ENCODE measurements around the gene PAPOLG. TPM values are rescaled to one million over a fixed set of nuclear protein-coding genes. Genes with fewer than 3 reads are reported as not detected.

PAPOLG gene
- total and polyA plus RNA-seq, 2 donors (not counting 3 experiments of a cell fraction or from before 2014, with no cell fraction given), result 4.2 to 14.9 TPM

- Histone ChIP-seq H3K4me1 (ENCODE audit: control insufficient read depth, extremely low read depth, insufficient read depth, low read length) (no peaks in the 10 kb centered on the region), H3K4me3 (replicated peaks in 1 of 3; ENCODE audit: insufficient read depth in 1 of 3, low read depth in 1 of 3, low read length in 3 of 3) (no peak overlapping the region), H3K79me2 (ENCODE audit: control insufficient read depth, insufficient read depth, low read length) (peaks cover 5% of the 10 kb centered on the region), H3K27me3 (ENCODE audit: control insufficient read depth in 2 of 2, insufficient read depth in 2 of 2, low read length in 2 of 2) (no peaks in the 10 kb centered on the region), H3K9ac (replicated peaks; ENCODE audit: extremely low read depth, insufficient read depth, low read length) (no peak overlapping the region), H3K9me1 (replicated peaks; ENCODE audit: control insufficient read depth, extremely low read depth, insufficient read depth, low read length) (no peaks in the 10 kb centered on the region), H3K36me3 (ENCODE audit: control insufficient read depth in 2 of 2, extremely low read depth in 1 of 2, insufficient read depth in 2 of 2, low read length in 2 of 2) (peaks cover 5 to 23% of the 10 kb centered on the region in 2 experiments), H3K9me3 (replicated peaks; ENCODE audit: control insufficient read depth, insufficient read depth, low read length) (no peaks in the 10 kb centered on the region), H2AFZ (ENCODE audit: low read depth, low read length) (no peak overlapping the region), H3K27ac (ENCODE audit: insufficient read depth, low read depth, low read length) (no peak overlapping the region), H4K20me1 (replicated peaks; ENCODE audit: control insufficient read depth, extremely low read depth, insufficient read depth, low read length) (no peaks in the 10 kb centered on the region), H3K4me2 (ENCODE audit: insufficient read depth, low read length) (no peak overlapping the region)
- no peak for TF ChIP-seq GATA2 (IDR thresholded peaks at IDR 0.05; ENCODE audit: insufficient read depth, insufficient read length, low read depth, low read length)
- no peak for TF ChIP-seq MYC (IDR thresholded peaks at IDR 0.05; ENCODE audit: low read depth, low read length)
- TF ChIP-seq CTCF (IDR thresholded peaks at IDR 0.05; ENCODE audit: extremely low read depth in 1 of 2, insufficient read depth in 1 of 2, low read depth in 1 of 2, low read length in 2 of 2), result no peak
- no peak for TF ChIP-seq FOS (IDR thresholded peaks at IDR 0.05; ENCODE audit: borderline replicate concordance, insufficient read depth, low read length)
- FAIRE-seq (no peak), DNase-seq (ENCODE audit: low read depth, low spot score) (no peak)
- dilution Hi-C loops (cut with MboI; ENCODE audit: extremely low pct_ligation_motif_present, low sequenced_read_pairs) (no loop called here), intact Hi-C loops (cut with micrococcal nuclease) (no loop called here)
- ChIA-PET POLR2A (no interaction called here), CTCF (interaction anchor here (1.3 kb wide), 1 partner anchor 12 kb away, joined by 6 read pairs; no protein-coding TSS in a partner anchor)
- no TSS peak for BruUV-seq (replicated peaks)
Observed at GRCh38 chr2:60771508-60771907, 15.4 kb downstream of the PAPOLG start.

- Histone ChIP-seq H3K9me1 (replicated peaks; ENCODE audit: control insufficient read depth, extremely low read depth, insufficient read depth, low read length) (no peaks in the 10 kb centered on the region), H3K79me2 (ENCODE audit: control insufficient read depth, insufficient read depth, low read length) (no peaks in the 10 kb centered on the region), H3K27ac (ENCODE audit: insufficient read depth, low read depth, low read length) (no peak overlapping the region), H3K9ac (replicated peaks; ENCODE audit: extremely low read depth, insufficient read depth, low read length) (no peak overlapping the region), H3K36me3 (ENCODE audit: control insufficient read depth in 2 of 2, extremely low read depth in 1 of 2, insufficient read depth in 2 of 2, low read length in 2 of 2) (peaks cover 9 to 25% of the 10 kb centered on the region in 2 experiments), H4K20me1 (replicated peaks; ENCODE audit: control insufficient read depth, extremely low read depth, insufficient read depth, low read length) (no peaks in the 10 kb centered on the region), H3K27me3 (ENCODE audit: control insufficient read depth in 2 of 2, insufficient read depth in 2 of 2, low read length in 2 of 2) (no peaks in the 10 kb centered on the region), H3K4me1 (ENCODE audit: control insufficient read depth, extremely low read depth, insufficient read depth, low read length) (no peaks in the 10 kb centered on the region), H2AFZ (ENCODE audit: low read depth, low read length) (no peak overlapping the region), H3K4me2 (ENCODE audit: insufficient read depth, low read length) (no peak overlapping the region), H3K9me3 (replicated peaks; ENCODE audit: control insufficient read depth, insufficient read depth, low read length) (no peaks in the 10 kb centered on the region), H3K4me3 (replicated peaks in 1 of 3; ENCODE audit: insufficient read depth in 1 of 3, low read depth in 1 of 3, low read length in 3 of 3) (no peak overlapping the region)
- POLR2A ChIA-PET, result no interaction called here
- CTCF ChIA-PET, result interaction anchor here (1.4 kb wide), 1 partner anchor 67 kb away, joined by 3 read pairs; no protein-coding TSS in a partner anchor
- no TSS peak for BruUV-seq (replicated peaks)
- FAIRE-seq (no peak), DNase-seq (ENCODE audit: low read depth, low spot score) (no peak)
- dilution Hi-C loops (cut with MboI; ENCODE audit: extremely low pct_ligation_motif_present, low sequenced_read_pairs) (no loop called here), intact Hi-C loops (cut with micrococcal nuclease) (no loop called here)
- TF ChIP-seq GATA2 (IDR thresholded peaks at IDR 0.05; ENCODE audit: insufficient read depth, insufficient read length, low read depth, low read length) (no peak), MAX (IDR thresholded peaks at IDR 0.05; ENCODE audit: insufficient read depth, insufficient read length) (no peak), EZH2 (IDR thresholded peaks at IDR 0.05; ENCODE audit: borderline replicate concordance, low read depth, low read length, severe bottlenecking) (no peak), POLR2A (IDR thresholded peaks at IDR 0.05; ENCODE audit: low read depth, low read length) (no peak), POLR2AphosphoS5 (IDR thresholded peaks at IDR 0.05; ENCODE audit: insufficient read depth, low read depth, low read length) (no peak), CTCF (IDR thresholded peaks at IDR 0.05; ENCODE audit: extremely low read depth in 1 of 2, insufficient read depth in 1 of 2, low read depth in 1 of 2, low read length in 2 of 2) (no peak), JUN (IDR thresholded peaks at IDR 0.05; ENCODE audit: borderline replicate concordance, insufficient read depth, insufficient read length, low read depth) (no peak), FOS (IDR thresholded peaks at IDR 0.05; ENCODE audit: borderline replicate concordance, insufficient read depth, low read length) (no peak), MYC (IDR thresholded peaks at IDR 0.05; ENCODE audit: low read depth, low read length) (no peak)
Observed at GRCh38 chr2:60775048-60775639, 19.1 kb downstream of the PAPOLG start.
